HG02973 (cell line): ENCODE data around the gene ZCCHC14.
"Not testable (repeated sequence)": the region's sequence is repeated elsewhere in the genome, so short reads cannot be mapped to it uniquely, and the experiment has no call there.

Source experiments
- ATAC-seq: cut with Tn5 transposase; IDR thresholded peaks from one replicate; pipeline ENCODE4 v1.9.1; 2021; ENCODE audit warnings: moderate library complexity; ENCODE audit not compliant: unreplicated experiment

ZCCHC14 gene

GRCh38 chr16:87482266-87482665, 10.6 kb downstream of the ZCCHC14 start:
- no peak for ATAC-seq

GRCh38 chr16:87481711-87482110, 11.1 kb downstream of the ZCCHC14 start:
- ATAC-seq: not testable (repeated sequence)

- ATAC-seq: not testable (repeated sequence)
Measured at GRCh38 chr16:87477209-87477981, 15.4 kb downstream of the ZCCHC14 start.

- no peak for ATAC-seq
Measured at GRCh38 chr16:87474566-87474996, 18.2 kb downstream of the ZCCHC14 start.

GRCh38 chr16:87474017-87474416, 18.8 kb downstream of the ZCCHC14 start:
- no peak for ATAC-seq

GRCh38 chr16:87472935-87473334, 19.9 kb downstream of the ZCCHC14 start:
- ATAC-seq: no peak

GRCh38 chr16:87472142-87472778, 20.6 kb downstream of the ZCCHC14 start:
- ATAC-seq: no peak

GRCh38 chr16:87471278-87472141, 21.3 kb downstream of the ZCCHC14 start:
- ATAC-seq: no peak

- ATAC-seq: no peak
Measured at GRCh38 chr16:87470332-87470731, 22.5 kb downstream of the ZCCHC14 start.

- ATAC-seq: no peak
Measured at GRCh38 chr16:87469169-87469568, 23.7 kb downstream of the ZCCHC14 start.

GRCh38 chr16:87468550-87468949, 24.3 kb downstream of the ZCCHC14 start:
- no peak for ATAC-seq

GRCh38 chr16:87466975-87467501, 25.8 kb downstream of the ZCCHC14 start:
- ATAC-seq: no peak

- ATAC-seq: no peak
Measured at GRCh38 chr16:87465879-87466278, 26.9 kb downstream of the ZCCHC14 start.

GRCh38 chr16:87465306-87465705, 27.5 kb downstream of the ZCCHC14 start:
- no peak for ATAC-seq

GRCh38 chr16:87464691-87465300, 28.0 kb downstream of the ZCCHC14 start:
- ATAC-seq: no peak

GRCh38 chr16:87463722-87464690, 28.8 kb downstream of the ZCCHC14 start:
- no peak for ATAC-seq

- ATAC-seq: no peak
Measured at GRCh38 chr16:87461466-87461991, 31.3 kb downstream of the ZCCHC14 start.

GRCh38 chr16:87460936-87461335, 31.9 kb downstream of the ZCCHC14 start:
- ATAC-seq: no peak

GRCh38 chr16:87459833-87460232, 33.0 kb downstream of the ZCCHC14 start:
- ATAC-seq: no peak
